Liver (tissue), 9 donors: ENCODE measurements around the gene DDX23. TPM values are rescaled to one million over a fixed set of nuclear protein-coding genes. Genes with fewer than 3 reads are reported as not detected.

ENCODE experiments used
- DNase-seq: peaks from one replicate; pipeline ENCODE4 v3.0.0-alpha.2; 2017; ENCODE audit warnings: low spot score
- H3K27ac ChIP-seq, 2 donors: one replicate each; pipeline ENCODE4 v1.7.0; 2013; ENCODE audit warnings: inconsistent platforms in 2 of 2, low read length in 2 of 2, control low read depth in 1 of 2, low read depth in 1 of 2, mild to moderate bottlenecking in 1 of 2
- H3K27me3 ChIP-seq, 4 donors: one replicate each; pipeline versions ENCODE4 v1.6.1 to v1.7.0; 2013; ENCODE audit warnings: low read length in 3 of 4, inconsistent platforms in 1 of 4, mild to moderate bottlenecking in 1 of 4, moderate library complexity in 1 of 4; ENCODE audit not compliant: control insufficient read depth in 4 of 4, insufficient read depth in 4 of 4
- H3K36me3 ChIP-seq, 4 donors: one replicate each; pipeline versions ENCODE4 v1.6.1 to v1.7.0; 2013; ENCODE audit warnings: low read length in 3 of 4, mild to moderate bottlenecking in 3 of 4, low read depth in 1 of 4, moderate library complexity in 1 of 4; ENCODE audit not compliant: control insufficient read depth in 4 of 4, insufficient read depth in 3 of 4
- H3K4me1 ChIP-seq, 4 donors: one replicate each; pipeline versions ENCODE4 v1.6.1 to v1.7.0; 2013; ENCODE audit warnings: low read length in 3 of 4, mild to moderate bottlenecking in 3 of 4, moderate library complexity in 1 of 4; ENCODE audit not compliant: control insufficient read depth in 4 of 4, insufficient read depth in 4 of 4
- H3K4me3 ChIP-seq, 3 donors: one replicate each; pipeline versions ENCODE4 v1.6.1 to v1.7.0; 2013; ENCODE audit warnings: low read length in 3 of 3, control low read depth in 1 of 3, low read depth in 1 of 3, mild to moderate bottlenecking in 1 of 3
- H3K9ac ChIP-seq, 2 donors: one replicate each; pipeline ENCODE4 v1.7.0; 2013; ENCODE audit warnings: low read length in 2 of 2, mild to moderate bottlenecking in 2 of 2, moderate library complexity in 2 of 2, control low read depth in 1 of 2, low read depth in 1 of 2
- H3K9me3 ChIP-seq, 4 donors: one replicate each; pipeline versions ENCODE4 v1.6.1 to v1.7.0; 2013; ENCODE audit warnings: low read length in 3 of 4; ENCODE audit not compliant: control insufficient read depth in 4 of 4
- EGR1 ChIP-seq, 2 donors: IDR thresholded peaks; 2 replicates each; pipeline ENCODE4 v1.6.1; 2016 to 2018; ENCODE audit warnings: antibody characterized with exemption in 2 of 2, low read depth in 2 of 2
- FOXA1 ChIP-seq: IDR thresholded peaks from 2 replicates; pipeline ENCODE4 v1.6.1; 2016; ENCODE audit warnings: antibody characterized with exemption
- FOXA2 ChIP-seq: IDR thresholded peaks from 2 replicates; pipeline ENCODE4 v1.6.1; 2016; ENCODE audit warnings: antibody characterized with exemption
- GABPA ChIP-seq, 2 donors: IDR thresholded peaks in 1 of 2; conservative IDR thresholded peaks in 1 of 2; 2 replicates each; pipeline ENCODE4 v1.6.1; 2016; ENCODE audit warnings: antibody characterized with exemption in 2 of 2, mild to moderate bottlenecking in 1 of 2, moderate library complexity in 1 of 2
- HNF4A ChIP-seq, 2 donors: conservative IDR thresholded peaks; 2 replicates each; pipeline ENCODE4 v1.6.1; 2016; ENCODE audit warnings: antibody characterized with exemption in 2 of 2, mild to moderate bottlenecking in 2 of 2
- HNF4G ChIP-seq: IDR thresholded peaks from 2 replicates; pipeline ENCODE4 v1.6.1; 2016; ENCODE audit warnings: antibody characterized with exemption
- JUND ChIP-seq, 2 donors: IDR thresholded peaks; 2 replicates each; pipeline ENCODE4 v1.6.1; 2016; ENCODE audit warnings: antibody characterized with exemption in 2 of 2
- NR2F2 ChIP-seq: IDR thresholded peaks from 2 replicates; pipeline ENCODE4 v1.6.1; 2016; ENCODE audit warnings: antibody characterized with exemption
- RAD21 ChIP-seq, 2 donors: IDR thresholded peaks; 2 replicates each; pipeline ENCODE4 v1.6.1; 2016; ENCODE audit warnings: antibody characterized with exemption in 2 of 2, mild to moderate bottlenecking in 2 of 2
- RXRA ChIP-seq, 2 donors: IDR thresholded peaks; 2 replicates each; pipeline ENCODE4 v1.6.1; 2017 to 2018; ENCODE audit warnings: antibody characterized with exemption in 2 of 2, mild to moderate bottlenecking in 1 of 2
- SP1 ChIP-seq: IDR thresholded peaks from 2 replicates; pipeline ENCODE4 v1.6.1; 2018; ENCODE audit warnings: antibody characterized with exemption, mild to moderate bottlenecking
- TAF1 ChIP-seq: conservative IDR thresholded peaks from 2 replicates; pipeline ENCODE4 v1.6.1; 2016; ENCODE audit warnings: antibody characterized with exemption, mild to moderate bottlenecking
- YY1 ChIP-seq: IDR thresholded peaks from 2 replicates; pipeline ENCODE4 v1.6.1; 2016; ENCODE audit warnings: antibody characterized with exemption, mild to moderate bottlenecking
- WGBS: extraction: QIAGEN DNeasy Blood & Tissue Kit; methylation state at CpG from one replicate; pipeline ENCODE4 v1.1.7; 2013; 5-methylcytosine and 5-hydroxymethylcytosine counted together
- polyA plus RNA-seq, 2 donors: library from polyadenylated mRNA; stranded (reverse) in 1 of 2; unstranded in 1 of 2; fragments of 200-250 nt in 1 of 2; fragments of >200 nt in 1 of 2; fragmentation: Nextera tagmentation in 1 of 2; extraction: Ambion mirVana in 1 of 2; gene quantifications; one replicate each; pipeline versions ENCODE4 v1.2.1 to v1.2.3, GENCODE V29; 2013 to 2015
- total RNA-seq, 2 donors: library from RNA; depleted of rRNA; stranded (reverse); fragments of >200 nt; gene quantifications; one replicate each; pipeline ENCODE4 v1.2.3, GENCODE V29; 2014
- TF ChIP-seq, protein P1 (sequence below): IDR thresholded peaks from 2 replicates; pipeline ENCODE4 v1.6.1; 2016; ENCODE audit warnings: antibody characterized with exemption, mild to moderate bottlenecking
- TF ChIP-seq, protein P2 (sequence below): IDR thresholded peaks from 2 replicates; pipeline ENCODE4 v1.6.1; 2016; ENCODE audit warnings: antibody characterized with exemption
- TF ChIP-seq, protein P3 (sequence below): IDR thresholded peaks from 2 replicates; pipeline ENCODE4 v1.6.1; 2016; ENCODE audit warnings: antibody characterized with exemption
- TF ChIP-seq, protein P4 (sequence below): fragments of 150-350 bp; IDR thresholded peaks from 2 replicates; pipeline ENCODE4 v1.5.1; 2017; ENCODE audit warnings: improper control_type of control experiment, low read depth, low read length; ENCODE audit not compliant: missing input control
- donor health status: healthy.
- donor health status: healthy.
- donor health status: healthy.
- donor health status: healthy.
- donor health status: healthy.

DDX23 gene
- total and polyA plus RNA-seq, 4 donors = 16.9 to 60.6 (median 29.7) TPM

DNA sequence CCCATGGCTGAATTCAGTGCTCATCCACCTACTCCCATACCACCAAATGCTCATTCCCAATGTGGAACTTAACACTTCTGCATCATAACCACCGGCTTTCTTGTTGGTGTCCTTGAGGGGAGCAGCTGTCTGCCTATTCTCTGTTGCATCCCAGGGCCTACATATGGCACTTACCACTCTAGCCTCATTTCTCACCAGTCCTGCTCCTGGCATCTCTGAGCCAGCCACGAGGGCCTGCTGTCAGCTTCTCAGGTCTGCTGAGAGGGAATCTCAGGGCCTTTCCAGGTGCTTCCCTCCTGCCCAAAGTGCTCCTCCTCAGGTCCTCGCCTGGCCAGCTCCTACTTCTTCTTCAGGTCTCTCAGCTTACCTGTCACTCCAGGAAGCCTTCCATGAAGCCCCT is 37.7 kb upstream of the DDX23 start:
- DNase-seq = no peak
- 84% methylated on average over 3 of the region's 3 CpGs for WGBS
- TF ChIP-seq RXRA (IDR thresholded peaks at IDR 0.05) (no peak), YY1 (no peak), FOXA1 (no peak), NR2F2 (no peak), HNF4G (no peak), GABPA (IDR thresholded peaks at IDR 0.05 in 1 of 2, conservative IDR thresholded peaks at IDR 0.05 in 1 of 2) (no peak), JUND (IDR thresholded peaks at IDR 0.05) (no peak), EGR1 (IDR thresholded peaks at IDR 0.05; ENCODE audit: low read depth in 2 of 2) (no peak), SP1 (no peak), HNF4A (conservative IDR thresholded peaks at IDR 0.05) (no peak), RAD21 (IDR thresholded peaks at IDR 0.05) (no peak), FOXA2 (no peak), TAF1 (no peak)
- TF ChIP-seq, protein P1, sequence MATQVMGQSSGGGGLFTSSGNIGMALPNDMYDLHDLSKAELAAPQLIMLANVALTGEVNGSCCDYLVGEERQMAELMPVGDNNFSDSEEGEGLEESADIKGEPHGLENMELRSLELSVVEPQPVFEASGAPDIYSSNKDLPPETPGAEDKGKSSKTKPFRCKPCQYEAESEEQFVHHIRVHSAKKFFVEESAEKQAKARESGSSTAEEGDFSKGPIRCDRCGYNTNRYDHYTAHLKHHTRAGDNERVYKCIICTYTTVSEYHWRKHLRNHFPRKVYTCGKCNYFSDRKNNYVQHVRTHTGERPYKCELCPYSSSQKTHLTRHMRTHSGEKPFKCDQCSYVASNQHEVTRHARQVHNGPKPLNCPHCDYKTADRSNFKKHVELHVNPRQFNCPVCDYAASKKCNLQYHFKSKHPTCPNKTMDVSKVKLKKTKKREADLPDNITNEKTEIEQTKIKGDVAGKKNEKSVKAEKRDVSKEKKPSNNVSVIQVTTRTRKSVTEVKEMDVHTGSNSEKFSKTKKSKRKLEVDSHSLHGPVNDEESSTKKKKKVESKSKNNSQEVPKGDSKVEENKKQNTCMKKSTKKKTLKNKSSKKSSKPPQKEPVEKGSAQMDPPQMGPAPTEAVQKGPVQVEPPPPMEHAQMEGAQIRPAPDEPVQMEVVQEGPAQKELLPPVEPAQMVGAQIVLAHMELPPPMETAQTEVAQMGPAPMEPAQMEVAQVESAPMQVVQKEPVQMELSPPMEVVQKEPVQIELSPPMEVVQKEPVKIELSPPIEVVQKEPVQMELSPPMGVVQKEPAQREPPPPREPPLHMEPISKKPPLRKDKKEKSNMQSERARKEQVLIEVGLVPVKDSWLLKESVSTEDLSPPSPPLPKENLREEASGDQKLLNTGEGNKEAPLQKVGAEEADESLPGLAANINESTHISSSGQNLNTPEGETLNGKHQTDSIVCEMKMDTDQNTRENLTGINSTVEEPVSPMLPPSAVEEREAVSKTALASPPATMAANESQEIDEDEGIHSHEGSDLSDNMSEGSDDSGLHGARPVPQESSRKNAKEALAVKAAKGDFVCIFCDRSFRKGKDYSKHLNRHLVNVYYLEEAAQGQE = no peak
- TF ChIP-seq, protein P2, sequence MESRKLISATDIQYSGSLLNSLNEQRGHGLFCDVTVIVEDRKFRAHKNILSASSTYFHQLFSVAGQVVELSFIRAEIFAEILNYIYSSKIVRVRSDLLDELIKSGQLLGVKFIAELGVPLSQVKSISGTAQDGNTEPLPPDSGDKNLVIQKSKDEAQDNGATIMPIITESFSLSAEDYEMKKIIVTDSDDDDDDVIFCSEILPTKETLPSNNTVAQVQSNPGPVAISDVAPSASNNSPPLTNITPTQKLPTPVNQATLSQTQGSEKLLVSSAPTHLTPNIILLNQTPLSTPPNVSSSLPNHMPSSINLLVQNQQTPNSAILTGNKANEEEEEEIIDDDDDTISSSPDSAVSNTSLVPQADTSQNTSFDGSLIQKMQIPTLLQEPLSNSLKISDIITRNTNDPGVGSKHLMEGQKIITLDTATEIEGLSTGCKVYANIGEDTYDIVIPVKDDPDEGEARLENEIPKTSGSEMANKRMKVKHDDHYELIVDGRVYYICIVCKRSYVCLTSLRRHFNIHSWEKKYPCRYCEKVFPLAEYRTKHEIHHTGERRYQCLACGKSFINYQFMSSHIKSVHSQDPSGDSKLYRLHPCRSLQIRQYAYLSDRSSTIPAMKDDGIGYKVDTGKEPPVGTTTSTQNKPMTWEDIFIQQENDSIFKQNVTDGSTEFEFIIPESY = no peak
- TF ChIP-seq, protein P3, sequence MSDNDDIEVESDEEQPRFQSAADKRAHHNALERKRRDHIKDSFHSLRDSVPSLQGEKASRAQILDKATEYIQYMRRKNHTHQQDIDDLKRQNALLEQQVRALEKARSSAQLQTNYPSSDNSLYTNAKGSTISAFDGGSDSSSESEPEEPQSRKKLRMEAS = no peak
- TF ChIP-seq, protein P4, sequence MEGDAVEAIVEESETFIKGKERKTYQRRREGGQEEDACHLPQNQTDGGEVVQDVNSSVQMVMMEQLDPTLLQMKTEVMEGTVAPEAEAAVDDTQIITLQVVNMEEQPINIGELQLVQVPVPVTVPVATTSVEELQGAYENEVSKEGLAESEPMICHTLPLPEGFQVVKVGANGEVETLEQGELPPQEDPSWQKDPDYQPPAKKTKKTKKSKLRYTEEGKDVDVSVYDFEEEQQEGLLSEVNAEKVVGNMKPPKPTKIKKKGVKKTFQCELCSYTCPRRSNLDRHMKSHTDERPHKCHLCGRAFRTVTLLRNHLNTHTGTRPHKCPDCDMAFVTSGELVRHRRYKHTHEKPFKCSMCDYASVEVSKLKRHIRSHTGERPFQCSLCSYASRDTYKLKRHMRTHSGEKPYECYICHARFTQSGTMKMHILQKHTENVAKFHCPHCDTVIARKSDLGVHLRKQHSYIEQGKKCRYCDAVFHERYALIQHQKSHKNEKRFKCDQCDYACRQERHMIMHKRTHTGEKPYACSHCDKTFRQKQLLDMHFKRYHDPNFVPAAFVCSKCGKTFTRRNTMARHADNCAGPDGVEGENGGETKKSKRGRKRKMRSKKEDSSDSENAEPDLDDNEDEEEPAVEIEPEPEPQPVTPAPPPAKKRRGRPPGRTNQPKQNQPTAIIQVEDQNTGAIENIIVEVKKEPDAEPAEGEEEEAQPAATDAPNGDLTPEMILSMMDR = no peak
- no peak overlapping the region for H3K27ac ChIP-seq
- H3K9ac ChIP-seq = no peak overlapping the region
- no peaks in the 10 kb centered on the region for H3K36me3 ChIP-seq
- peaks cover 0 to 5% (median 0%) of the 10 kb centered on the region in 4 donors for H3K4me1 ChIP-seq
- no peaks in the 10 kb centered on the region for H3K27me3 ChIP-seq
- H3K9me3 ChIP-seq = no peaks in the 10 kb centered on the region
- no peak overlapping the region for H3K4me3 ChIP-seq
